ENCODE measurements around the gene HYAL4. TPM values are rescaled to one million over a fixed set of nuclear protein-coding genes. Genes with fewer than 3 reads are reported as not detected.

HYAL4 gene
- total and polyA plus RNA-seq, 2 donors (not counting 3 experiments of a cell fraction or from before 2014, with no cell fraction given), result not detected

DNA sequence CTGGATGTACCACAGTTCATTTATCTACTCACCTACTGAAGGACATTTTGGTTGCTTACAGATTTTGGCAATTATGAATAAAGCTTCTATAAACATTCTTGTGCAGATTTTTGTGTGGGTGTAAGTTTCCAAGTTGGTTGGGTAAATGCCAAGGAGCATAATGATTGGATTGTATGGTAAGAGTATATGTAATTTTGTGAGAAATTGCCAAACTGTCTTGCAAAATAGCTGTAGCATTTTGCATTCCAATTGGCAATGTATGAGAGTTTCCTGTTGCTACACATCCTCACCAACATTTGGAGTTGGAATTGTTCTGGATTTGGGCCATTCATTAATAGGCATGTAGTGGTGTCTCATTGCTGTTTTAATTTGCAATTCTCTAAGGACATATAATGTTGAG is 33.9 kb upstream of the HYAL4 start:
- DNase-seq (ENCODE audit: low read depth, low spot score), result no peak
- ChIA-PET POLR2A (no interaction called here), CTCF (no interaction called here)
- no peaks in the 10 kb centered on the region for H4K20me1 ChIP-seq (replicated peaks; ENCODE audit: control insufficient read depth, extremely low read depth, insufficient read depth, low read length)
- BruUV-seq (replicated peaks), result no TSS peak
- no peaks in the 10 kb centered on the region for H3K36me3 ChIP-seq (ENCODE audit: control insufficient read depth in 2 of 2, extremely low read depth in 1 of 2, insufficient read depth in 2 of 2, low read length in 2 of 2)
- no peak overlapping the region for H3K9ac ChIP-seq (replicated peaks; ENCODE audit: extremely low read depth, insufficient read depth, low read length)
- intact Hi-C loops (cut with micrococcal nuclease), result loop anchor here (5.0 kb wide), 1 partner anchor 36 kb away; the partner anchor contains the start of gene HYAL4
- no peak for FAIRE-seq
- no peak overlapping the region for H2AFZ ChIP-seq (ENCODE audit: low read depth, low read length)
- H3K9me1 ChIP-seq (replicated peaks; ENCODE audit: control insufficient read depth, extremely low read depth, insufficient read depth, low read length), result no peaks in the 10 kb centered on the region
- no peak overlapping the region for H3K4me2 ChIP-seq (ENCODE audit: insufficient read depth, low read length)
- no peaks in the 10 kb centered on the region for H3K27me3 ChIP-seq (ENCODE audit: control insufficient read depth in 2 of 2, insufficient read depth in 2 of 2, low read length in 2 of 2)
- dilution Hi-C loops (cut with MboI; ENCODE audit: extremely low pct_ligation_motif_present, low sequenced_read_pairs), result no loop called here
- no peak overlapping the region for H3K27ac ChIP-seq (ENCODE audit: insufficient read depth, low read depth, low read length)
- no peak for TF ChIP-seq MYC (IDR thresholded peaks at IDR 0.05; ENCODE audit: low read depth, low read length)
- no peak for TF ChIP-seq MAX (IDR thresholded peaks at IDR 0.05; ENCODE audit: insufficient read depth, insufficient read length)
- no peak for TF ChIP-seq FOS (IDR thresholded peaks at IDR 0.05; ENCODE audit: borderline replicate concordance, insufficient read depth, low read length)
- no peak for TF ChIP-seq GATA2 (IDR thresholded peaks at IDR 0.05; ENCODE audit: insufficient read depth, insufficient read length, low read depth, low read length)
- no peak for TF ChIP-seq JUN (IDR thresholded peaks at IDR 0.05; ENCODE audit: borderline replicate concordance, insufficient read depth, insufficient read length, low read depth)
- no peak for TF ChIP-seq POLR2A (IDR thresholded peaks at IDR 0.05; ENCODE audit: low read depth, low read length)
- TF ChIP-seq, protein P1, sequence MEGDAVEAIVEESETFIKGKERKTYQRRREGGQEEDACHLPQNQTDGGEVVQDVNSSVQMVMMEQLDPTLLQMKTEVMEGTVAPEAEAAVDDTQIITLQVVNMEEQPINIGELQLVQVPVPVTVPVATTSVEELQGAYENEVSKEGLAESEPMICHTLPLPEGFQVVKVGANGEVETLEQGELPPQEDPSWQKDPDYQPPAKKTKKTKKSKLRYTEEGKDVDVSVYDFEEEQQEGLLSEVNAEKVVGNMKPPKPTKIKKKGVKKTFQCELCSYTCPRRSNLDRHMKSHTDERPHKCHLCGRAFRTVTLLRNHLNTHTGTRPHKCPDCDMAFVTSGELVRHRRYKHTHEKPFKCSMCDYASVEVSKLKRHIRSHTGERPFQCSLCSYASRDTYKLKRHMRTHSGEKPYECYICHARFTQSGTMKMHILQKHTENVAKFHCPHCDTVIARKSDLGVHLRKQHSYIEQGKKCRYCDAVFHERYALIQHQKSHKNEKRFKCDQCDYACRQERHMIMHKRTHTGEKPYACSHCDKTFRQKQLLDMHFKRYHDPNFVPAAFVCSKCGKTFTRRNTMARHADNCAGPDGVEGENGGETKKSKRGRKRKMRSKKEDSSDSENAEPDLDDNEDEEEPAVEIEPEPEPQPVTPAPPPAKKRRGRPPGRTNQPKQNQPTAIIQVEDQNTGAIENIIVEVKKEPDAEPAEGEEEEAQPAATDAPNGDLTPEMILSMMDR (IDR thresholded peaks at IDR 0.05; ENCODE audit: extremely low read depth in 1 of 2, insufficient read depth in 1 of 2, low read depth in 1 of 2, low read length in 2 of 2), result no peak
- no peak for TF ChIP-seq EZH2 (IDR thresholded peaks at IDR 0.05; ENCODE audit: borderline replicate concordance, low read depth, low read length, severe bottlenecking)
- TF ChIP-seq POLR2AphosphoS5 (IDR thresholded peaks at IDR 0.05; ENCODE audit: insufficient read depth, low read depth, low read length), result no peak
- no peaks in the 10 kb centered on the region for H3K79me2 ChIP-seq (ENCODE audit: control insufficient read depth, insufficient read depth, low read length)
- H3K9me3 ChIP-seq (replicated peaks; ENCODE audit: control insufficient read depth, insufficient read depth, low read length), result no peaks in the 10 kb centered on the region
- H3K4me1 ChIP-seq (ENCODE audit: control insufficient read depth, extremely low read depth, insufficient read depth, low read length), result no peaks in the 10 kb centered on the region
- H3K4me3 ChIP-seq (replicated peaks in 1 of 3; ENCODE audit: insufficient read depth in 1 of 3, low read depth in 1 of 3, low read length in 3 of 3), result no peak overlapping the region

Measured in endothelial cell of umbilical vein (primary cell).